HCEC 1CT (cell line): ENCODE measurements around the gene STK24.

ENCODE experiments used
- DNase-seq: peaks from one replicate; pipeline ENCODE4 v3.0.0-alpha.2; 2017

The STK24 gene

DNA sequence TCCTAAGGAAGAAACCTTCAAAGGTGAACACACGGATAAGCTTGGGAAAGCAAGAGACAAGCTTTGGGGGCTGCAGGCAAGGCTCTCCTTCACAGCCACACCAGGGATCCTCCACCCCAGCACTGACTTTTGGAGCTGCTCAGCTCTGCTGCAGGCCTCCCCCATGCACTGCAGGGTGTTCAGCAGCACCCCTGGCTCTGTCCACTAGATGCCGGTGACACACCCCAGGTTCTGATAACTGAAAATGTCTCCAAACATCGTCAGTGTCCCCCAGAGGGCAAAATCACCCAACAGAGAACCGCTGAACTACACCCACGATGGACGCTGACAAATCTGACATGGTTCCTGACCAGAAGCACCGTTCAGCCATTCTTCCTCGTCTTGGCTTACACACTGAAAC lies 90.5 kb downstream of the STK24 start:
- no peak for DNase-seq

DNA sequence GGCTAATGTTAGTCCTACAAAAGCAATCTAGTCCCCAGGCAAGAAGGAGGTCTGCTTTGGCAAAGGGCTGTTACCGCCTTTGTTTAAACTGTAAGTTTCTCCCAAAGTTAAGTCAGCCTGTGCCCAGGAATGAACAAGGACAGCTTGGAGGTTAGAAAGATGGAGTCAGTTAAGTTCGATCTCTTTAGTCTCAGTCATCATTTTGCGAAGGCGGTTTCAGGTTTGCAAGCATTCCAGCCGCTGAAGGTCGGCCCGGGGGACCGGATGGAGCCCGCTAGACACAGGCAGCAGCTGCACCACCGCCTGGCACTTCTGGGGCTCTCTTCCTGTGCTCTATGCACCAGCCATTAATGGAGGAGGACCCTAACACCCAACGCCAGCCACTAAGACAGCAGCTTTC lies 91.3 kb downstream of the STK24 start:
- DNase-seq, result no peak

DNA sequence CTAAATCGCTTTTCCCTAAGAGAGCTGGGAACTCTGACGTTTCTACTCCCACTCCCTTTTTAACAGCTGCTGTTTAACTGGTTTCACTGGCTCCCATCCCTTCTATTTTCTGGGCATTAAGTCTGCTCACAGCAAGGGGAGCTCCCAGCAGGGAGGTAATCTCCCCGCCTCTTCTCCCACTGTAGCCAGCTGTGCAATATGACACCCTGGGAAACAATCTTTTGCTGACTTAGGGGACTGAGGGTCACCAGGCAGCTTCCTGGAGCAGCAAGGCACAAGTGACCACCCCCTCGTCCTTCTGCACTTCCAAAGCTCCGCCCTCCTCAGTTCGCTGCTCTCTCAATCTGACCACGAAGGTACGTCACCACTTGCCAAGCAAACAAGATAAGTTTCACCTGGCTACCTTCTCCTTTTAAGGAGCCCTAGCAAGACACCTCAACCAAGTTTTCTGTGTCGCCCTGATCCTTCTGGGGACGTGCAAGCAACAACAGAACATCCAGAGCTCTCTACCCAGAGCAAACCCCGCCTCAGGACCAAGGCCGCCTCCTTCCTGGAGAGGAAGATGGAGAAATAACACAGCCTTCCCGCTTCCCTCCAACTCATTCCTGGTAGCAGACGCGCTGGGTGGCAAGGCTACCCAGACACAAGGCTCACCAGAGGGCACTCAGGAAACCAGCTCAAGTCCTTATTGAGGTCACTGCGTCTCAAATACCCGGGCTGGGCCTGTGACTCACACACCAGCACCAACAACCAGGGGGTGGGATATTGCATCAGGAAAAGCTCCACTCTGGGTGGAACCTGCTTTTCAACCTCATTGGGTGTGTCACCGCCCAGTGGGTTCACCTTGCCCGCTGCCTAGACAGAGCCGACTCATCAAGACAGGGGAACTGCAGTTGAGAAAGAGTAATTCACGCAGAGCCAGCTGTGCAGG lies 92.4 kb downstream of the STK24 start:
- DNase-seq, result peak; percentile 91

DNA sequence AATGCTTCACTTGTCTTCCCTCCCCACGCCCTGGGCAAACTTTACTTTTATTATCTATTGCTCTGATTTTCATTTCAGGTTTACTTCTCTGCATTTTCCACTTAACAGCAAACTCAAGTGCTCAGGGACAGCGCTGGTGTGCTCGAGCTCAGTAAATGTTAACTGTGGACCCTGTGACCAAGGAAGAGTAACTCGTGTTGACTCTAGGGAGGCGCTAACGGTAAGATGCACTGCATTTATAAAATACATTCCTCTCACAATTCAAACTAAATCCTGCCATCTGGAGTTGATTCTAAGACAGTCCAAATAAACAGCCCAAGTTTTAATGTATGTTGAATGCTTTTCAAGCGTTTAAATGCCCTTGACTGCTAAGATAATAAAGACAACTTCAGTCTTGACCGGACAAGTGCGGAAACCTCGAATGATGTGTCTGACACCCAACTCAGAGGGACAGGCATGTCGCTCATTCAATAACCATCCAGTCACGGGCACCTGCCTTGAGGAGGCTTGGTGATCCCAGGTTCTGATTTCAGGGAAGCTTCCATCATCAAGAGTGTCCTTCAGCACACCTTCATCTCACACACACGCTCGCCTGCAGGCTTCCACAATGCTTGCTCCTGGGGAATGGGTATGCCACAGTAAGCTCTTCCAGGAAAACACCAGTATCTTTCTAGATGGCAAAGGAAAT lies 93.2 kb downstream of the STK24 start:
- no peak for DNase-seq

DNA sequence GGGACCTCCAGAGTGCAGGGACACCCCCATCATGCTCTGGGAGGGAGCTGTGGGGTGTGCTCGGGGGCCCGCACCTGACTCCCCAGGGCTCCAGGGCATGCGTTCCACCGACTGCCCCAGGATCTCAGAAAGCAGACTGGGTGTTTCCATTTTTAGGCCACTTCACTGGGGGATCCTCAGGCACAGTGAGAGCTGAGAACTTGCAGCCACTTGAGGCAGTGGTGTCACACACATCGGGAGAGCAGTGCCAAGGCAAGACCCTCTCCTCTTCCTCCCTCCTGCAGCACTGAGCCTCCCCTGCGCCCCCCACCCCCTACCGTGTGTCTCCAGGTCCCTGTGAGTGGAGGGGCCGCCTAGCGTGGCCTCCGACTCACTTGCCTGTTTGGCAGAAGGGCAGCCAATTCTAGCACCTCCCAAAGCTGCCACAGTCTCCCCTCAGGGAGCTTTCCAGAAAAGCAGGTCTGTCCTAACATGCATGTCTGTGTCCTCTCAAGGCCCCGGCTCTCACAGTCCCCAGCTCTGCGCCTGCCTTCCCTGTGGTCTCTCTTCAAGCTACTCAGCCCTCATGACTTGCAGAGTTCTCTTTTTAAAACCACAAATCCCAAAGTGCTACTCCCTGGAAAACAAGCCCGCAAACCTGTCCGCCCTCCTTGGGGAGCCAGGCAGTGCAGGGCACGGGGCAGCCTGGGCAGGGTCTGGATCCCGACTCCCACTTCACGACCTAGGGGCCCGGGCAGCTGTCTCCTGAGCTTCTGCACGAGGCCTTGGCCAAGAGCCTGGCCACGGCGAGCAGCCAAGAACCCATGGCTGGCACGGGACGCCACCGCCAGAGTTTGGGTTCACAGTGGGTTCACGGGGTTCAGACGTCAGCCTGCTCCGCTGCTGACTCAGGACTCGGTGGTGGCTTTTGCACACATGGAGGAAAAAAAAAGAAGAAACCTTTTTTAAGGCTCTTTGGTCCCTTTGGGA lies 94.1 kb downstream of the STK24 start:
- no peak for DNase-seq

DNA sequence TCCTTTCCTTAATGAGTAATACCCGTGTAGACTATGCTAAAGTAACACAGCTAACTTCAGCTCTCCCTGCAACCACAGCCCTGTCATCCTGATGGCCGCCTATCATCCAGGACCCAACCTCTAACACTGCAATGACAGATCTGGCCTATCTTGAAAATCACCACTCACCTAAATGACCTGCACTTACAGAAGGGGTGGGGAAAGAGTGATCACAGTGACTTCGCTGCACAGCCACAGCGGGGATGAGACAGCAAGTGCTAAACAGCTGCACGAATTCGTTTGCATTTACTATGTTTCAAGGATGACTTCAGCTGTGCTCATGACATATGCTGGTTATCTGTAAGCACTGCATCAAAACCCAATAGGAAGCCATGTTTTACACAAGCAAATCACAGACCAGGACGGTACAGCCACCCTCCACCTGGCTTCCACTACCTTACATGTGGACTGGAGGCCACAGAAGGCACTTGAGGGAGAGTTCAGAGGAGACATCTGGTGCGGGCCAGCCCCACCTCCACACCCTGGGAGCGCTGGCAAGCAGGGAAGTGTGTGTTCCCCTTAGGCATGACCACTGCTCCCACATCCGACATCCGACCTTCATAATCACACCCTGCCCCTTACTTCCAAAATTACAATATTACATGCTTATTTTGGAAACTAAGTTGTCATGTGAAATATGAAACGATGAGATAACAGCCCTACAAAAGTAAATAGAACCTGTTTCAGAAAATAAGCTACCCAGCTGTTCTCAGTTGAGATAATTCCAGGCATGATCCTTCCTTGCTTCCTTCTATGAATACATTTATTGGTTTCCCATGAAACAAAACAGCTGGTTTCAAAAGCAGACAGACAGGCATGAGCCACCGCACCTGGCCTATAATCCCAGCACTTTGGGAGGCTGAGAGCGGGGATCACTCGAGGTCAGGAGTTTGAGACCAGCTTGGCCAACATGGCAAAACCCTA lies 95.7 kb downstream of the STK24 start:
- no peak for DNase-seq

DNA sequence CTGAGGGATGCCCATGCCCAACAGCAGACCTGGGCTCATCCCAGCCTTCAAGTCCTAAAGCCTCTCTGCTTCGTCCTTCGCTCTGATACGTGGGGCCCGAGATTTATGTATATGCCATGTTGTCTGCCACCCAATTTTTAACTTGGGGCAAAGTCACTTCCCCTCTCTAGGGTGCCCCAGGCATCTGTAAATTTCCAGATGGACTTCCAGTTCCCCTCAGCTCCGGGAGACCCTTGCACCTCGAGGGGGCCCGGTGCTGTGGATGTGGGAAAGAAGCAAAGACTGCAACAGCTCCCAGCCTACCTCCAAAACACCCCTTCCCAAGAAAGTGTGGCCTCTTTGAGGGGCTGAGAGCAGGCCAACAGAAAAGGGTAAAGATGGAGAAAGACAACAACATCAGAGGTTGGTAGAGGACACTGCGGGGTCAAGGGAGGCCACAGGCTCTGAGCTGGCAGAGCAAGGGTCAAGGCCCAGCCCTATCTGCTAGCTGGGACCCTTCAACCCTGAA lies 97.4 kb downstream of the STK24 start:
- no peak for DNase-seq

DNA sequence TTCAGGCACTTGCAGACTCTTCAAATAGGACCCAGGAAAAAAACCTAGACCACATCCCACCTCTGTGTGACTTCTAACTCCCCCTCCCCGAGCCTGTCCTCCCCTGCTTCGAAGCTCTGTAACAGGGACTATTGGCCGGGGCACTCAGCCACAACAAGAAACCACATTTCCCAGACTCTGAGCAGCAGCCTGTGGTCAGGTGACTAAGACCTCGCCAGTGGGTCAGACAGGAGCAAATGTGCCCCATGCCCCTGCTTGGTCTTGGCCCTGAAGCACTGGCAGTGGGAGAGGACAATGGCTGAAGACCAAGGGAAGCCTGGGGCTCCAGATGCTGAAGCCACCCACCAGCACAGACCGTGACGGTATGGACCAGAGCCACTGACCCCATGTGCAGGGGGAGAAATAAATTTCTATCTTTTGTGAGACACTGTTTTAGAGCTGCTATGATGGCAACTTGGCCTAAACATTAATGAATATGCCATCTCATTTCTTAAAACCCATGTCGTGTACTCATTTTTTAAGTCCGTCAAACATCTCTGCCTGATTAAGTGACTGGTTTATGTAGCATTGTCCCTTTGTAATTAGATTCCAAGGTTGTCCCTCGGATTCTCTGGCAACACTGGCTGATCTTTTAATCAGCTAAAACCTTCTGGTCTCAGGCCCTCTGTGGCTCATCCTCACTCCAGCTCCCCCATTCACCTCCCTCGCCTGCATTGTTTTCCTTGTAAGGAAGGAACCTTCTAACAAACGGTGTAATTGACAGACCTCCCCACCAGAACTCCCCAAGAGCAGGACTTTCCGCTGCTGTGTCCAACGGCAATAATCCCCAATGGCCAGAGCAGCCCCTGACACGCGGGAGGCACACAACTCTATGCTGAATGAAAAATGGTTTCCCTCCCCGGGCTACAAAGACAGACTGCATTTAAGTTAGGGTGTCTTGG lies 98.4 kb downstream of the STK24 start:
- no peak for DNase-seq

DNA sequence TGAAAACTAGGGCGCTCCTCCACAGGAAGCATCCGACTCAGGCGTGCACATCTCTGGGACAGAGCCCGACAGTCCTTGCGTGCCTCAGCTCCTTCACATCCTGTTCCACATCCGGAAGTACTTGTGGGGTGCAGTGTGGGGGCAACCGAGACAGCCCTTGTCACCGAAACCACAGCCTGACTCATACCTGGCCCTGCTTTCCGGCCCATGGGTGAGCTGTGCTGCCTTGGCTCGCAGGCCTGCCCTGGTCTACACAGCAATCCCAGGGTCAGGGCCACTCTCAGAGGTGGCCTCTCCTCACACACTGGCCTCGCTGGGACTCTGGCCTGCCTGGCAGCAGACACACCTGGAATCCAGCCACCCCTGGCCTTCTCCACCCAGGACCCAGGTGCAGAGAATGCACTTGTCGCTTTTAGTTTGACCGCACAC lies 100.4 kb downstream of the STK24 start:
- peak; percentile 94 for DNase-seq

DNA sequence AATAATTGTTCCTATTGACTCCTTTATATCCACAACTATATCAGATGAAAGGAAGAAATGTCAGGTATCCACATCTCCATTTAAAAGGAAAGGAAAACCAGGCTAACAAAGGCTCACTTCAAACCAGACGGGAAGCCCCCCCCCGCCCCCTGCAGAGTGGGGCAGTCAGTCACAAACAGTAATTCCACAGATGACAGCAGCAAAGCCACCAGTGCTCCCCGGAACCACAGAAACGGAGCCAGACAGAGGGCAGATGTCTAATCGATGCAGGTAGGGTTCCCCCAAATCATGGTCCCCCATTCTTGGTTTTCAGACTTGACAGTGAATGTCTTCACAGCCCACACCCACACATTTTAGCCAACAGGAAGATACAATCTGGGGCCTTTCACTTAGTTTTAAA lies 100.8 kb downstream of the STK24 start:
- DNase-seq, result no peak

DNA sequence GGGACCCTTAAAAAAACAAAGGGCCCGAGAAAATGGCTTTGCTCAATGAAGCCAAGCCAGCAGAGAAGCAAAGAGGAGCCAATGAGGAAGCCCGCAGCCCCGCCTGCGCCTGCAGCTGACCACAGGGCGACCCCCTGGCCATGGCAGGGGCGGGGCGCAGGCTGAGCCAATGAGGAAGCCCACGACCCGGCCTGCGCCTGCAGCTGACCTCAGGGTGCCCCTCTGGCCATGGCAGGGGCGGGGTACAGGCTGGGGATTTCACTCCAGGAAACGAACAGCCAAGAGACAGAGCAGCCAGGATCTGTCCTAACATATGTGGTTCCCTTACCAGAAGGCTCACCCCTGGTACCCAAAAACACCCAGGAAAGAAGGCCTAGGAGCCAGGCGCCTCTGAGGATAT lies 101.4 kb downstream of the STK24 start:
- no peak for DNase-seq

DNA sequence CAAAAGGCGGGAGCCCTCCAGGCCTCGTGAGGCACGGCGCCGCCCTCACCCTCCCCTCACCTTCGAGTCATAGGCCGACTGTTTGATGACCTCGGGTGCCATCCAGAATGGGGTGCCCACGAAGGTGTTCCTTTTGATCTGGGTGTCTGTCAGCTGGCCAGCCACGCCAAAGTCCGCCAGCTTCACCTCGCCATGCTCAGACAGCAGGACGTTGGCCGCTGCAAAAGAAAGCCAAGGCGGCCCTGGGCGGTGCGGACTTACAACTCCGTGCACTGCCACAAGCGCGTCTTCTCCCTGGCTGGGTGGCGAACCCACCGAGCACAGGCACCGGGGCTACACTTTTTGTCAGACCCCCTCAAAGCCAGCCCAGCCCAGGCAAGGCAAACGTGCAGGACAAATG lies 102.1 kb downstream of the STK24 start:
- no peak for DNase-seq

DNA sequence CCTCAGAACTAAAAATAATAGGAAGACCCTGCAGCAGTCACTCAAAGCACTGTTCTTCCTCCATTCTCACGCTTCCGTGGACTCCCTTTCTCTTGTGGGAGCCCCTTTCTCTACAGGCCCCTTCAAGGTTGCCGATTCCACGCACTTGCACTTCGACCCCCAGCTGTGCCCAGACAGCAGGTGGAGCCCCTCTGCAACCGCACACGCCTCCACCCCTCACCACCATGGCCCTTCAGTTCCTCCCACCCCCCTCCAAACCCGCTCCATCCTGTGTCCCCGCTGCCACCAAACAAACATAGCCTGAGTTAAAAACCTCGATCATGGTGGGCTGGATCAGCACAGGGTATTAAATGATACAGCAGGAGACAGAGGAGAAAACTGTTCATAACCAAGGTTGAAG lies 102.6 kb downstream of the STK24 start:
- no peak for DNase-seq

DNA sequence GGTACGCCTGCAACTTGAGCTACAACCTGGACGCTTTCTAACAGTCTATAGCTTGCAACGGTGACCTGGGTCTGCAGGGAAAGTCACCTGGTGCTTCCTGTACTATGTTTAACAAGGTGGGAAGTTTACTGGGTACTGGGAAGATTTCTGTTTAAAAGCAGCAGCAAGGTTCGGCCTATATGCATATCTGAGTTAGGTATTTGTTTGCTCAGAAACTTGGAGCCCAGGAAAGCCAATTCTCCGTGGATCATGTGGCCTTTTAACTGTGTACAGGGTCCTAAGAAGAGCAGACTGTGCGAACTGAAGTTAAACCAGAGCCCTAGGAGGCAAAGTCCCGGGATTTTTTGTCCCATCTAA lies 103.1 kb downstream of the STK24 start:
- DNase-seq, result no peak

DNA sequence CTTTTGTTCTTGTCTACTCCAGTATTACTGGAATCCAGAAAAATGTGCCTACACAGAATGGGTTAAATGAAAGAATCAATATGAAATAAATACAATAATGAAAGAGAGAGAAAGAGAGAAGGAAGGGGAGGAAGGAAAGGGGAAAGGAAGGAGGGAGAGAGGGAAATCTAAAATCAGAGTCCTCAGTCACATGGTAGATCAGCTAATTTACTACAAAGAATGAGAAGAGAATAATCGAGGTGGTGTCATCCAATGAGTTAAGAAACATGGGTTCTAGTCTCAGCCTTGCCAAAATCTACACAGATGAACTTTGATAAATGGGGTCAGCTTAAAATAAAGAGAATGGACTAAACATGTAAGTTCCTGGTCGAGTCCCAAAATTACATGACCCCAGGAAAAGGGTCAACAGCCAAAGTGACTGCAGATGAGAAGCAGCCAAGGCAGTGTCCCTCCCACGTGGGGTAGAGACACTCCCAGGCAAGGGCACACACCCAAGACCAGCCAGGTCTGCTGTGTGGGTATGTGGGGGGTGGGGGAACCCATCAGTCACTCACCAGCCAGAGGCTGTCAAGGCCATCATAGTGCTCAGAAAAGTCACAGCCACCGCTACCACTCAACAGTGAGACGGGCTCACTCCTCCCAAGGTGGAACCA lies 103.6 kb downstream of the STK24 start:
- no peak for DNase-seq

DNA sequence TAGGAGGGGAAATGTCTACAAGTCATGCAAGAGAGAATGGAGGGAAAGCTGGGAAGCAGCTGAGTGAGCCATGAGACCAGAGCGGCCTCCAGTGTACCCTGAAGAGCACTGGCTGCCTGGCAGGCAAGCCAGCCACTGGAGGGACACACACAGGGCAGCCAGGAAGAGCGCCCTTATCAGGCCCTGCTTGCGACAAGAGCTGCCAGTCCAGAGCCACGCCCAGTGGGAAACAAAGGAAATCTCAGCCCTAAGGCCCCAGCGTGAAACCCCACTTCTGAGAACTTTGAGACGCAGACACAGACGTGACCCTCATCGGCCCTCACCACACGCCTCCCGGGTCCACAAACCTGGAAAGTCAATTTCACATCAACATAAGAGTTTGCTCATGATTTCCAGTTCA lies 105.0 kb downstream of the STK24 start:
- DNase-seq, result no peak

DNA sequence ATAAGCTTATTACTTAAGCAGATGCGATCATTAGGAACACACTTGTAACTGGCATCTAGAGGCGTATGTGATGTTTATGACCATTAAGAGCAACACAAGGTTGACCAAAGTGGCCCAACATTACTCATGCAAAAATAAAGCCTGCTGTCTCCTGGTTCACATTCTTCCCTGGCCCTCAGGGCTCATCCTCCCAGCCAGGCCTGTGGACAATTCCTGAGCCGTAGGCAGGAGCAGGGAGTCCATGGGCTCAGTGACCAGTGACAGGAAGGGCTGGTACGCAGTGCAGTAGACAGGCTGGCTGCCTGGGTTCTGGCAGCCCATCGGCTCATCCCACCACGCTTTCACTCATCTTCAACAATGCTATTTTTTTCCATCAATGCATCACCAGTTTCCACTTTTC lies 106.0 kb downstream of the STK24 start:
- no peak for DNase-seq

DNA sequence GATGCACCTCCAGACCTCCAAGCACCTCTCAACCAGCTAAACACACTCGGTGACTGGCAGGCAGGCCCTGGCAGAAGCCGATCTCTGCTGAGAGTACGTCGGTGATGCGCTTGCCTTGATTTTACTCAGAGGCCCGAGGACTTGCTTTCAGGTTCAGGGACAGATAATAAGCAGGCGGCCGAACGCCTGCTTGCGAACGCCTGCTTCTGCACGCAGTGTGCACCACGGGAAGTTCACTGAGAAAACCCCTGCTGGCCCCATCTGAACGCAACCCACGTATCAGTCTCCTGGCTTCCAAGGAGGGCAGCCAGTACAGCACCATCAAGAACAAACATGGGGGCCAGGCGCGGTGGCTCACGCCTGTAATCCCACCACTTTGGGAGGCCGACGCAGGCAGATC lies 108.0 kb downstream of the STK24 start:
- no peak for DNase-seq

DNA sequence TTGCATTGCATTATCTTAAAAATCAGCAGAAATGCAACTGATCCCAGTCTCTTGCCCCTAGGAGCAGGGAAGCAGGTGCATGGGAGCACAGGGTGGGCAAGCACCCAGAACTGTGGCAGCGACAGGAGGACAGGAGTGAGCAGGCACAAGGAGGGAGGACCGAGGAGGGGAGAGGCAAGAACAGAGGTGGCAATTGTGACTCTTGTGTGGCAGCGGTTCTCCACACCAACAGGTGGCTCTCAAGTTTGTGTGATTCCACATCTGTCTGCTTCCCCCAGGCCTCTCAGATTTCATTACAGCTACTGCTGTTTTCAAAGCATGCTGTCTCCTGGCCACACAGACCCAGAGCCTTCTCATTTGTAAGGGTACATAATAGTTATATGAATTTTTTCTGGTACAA lies 108.5 kb downstream of the STK24 start:
- DNase-seq, result no peak
